ENCODE data around the gene PIK3C3. TPM values are rescaled to one million over a fixed set of nuclear protein-coding genes. Genes with fewer than 3 reads are reported as not detected.

PIK3C3 gene
- total and polyA plus RNA-seq, 11 donors: 9.5 to 44.3 (median 28.2) TPM

DNA sequence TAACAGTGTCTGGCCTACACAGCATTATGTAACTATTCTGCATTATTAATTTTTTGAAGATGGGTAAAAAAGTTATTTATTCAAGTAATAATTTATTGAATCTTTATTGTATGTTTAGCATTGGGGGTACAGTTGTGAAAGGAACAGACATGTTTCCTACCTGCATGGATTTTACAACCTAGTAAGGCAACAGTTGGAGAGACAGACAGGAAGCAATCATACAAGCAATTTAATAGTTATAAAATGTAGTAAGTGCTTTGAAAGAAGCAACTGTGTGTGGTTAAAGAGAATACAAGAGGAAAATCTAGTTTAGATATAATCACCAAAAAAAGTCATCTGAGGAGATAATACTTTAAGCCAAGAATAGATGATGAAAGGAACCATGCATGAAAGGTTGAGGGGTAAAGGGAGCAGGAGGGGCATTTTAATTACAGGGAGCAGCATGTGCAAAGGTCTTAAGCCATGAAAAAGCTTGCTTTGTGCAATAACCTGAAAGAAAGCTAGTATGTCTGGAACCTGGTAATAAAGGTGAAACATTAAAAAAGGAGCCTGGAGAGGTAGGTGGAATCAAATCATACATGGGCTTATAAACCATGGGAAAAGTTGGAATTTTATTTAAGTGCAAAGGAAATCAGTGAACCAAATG lies 140.8 kb downstream of the PIK3C3 start:
- Histone ChIP-seq H3K4me1 (peaks cover 0 to 6% (median 0%) of the 10 kb centered on the region in 12 donors), H3K9me3 (no peaks in the 10 kb centered on the region), H3K36me3 (no peaks in the 10 kb centered on the region), H3K27me3 (no peaks in the 10 kb centered on the region), H3K4me3 (no peak overlapping the region), H3K27ac (no peak overlapping the region)
- TF ChIP-seq POLR2A (IDR thresholded peaks at IDR 0.05): no peak
- TF ChIP-seq, protein P1, sequence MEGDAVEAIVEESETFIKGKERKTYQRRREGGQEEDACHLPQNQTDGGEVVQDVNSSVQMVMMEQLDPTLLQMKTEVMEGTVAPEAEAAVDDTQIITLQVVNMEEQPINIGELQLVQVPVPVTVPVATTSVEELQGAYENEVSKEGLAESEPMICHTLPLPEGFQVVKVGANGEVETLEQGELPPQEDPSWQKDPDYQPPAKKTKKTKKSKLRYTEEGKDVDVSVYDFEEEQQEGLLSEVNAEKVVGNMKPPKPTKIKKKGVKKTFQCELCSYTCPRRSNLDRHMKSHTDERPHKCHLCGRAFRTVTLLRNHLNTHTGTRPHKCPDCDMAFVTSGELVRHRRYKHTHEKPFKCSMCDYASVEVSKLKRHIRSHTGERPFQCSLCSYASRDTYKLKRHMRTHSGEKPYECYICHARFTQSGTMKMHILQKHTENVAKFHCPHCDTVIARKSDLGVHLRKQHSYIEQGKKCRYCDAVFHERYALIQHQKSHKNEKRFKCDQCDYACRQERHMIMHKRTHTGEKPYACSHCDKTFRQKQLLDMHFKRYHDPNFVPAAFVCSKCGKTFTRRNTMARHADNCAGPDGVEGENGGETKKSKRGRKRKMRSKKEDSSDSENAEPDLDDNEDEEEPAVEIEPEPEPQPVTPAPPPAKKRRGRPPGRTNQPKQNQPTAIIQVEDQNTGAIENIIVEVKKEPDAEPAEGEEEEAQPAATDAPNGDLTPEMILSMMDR (IDR thresholded peaks at IDR 0.05): no peak
- DNase-seq: no peak
- no peak for ATAC-seq
- intact Hi-C loops (cut with DNase I): no loop called here

DNA sequence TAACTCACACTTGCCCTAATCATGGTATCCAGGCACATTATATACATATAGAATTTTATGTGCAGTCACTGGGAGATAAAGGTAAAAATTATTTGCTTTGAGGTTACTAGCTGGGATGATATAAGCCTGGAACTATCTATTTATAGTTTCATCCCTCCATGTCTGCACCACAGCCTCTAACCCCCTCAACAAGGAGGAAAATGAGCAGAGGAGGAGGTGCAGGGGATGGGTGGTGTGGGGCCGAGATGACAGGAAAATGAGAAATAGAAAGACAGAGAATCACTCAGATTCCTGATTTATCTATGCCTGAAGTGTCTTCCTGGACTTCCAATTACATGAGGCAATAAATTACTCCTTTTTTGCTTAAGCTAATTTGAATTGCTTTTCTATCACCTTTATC lies 145.2 kb downstream of the PIK3C3 start:
- no peaks in the 10 kb centered on the region for H3K4me1 ChIP-seq
- no peaks in the 10 kb centered on the region for H3K36me3 ChIP-seq
- ATAC-seq (no peak), DNase-seq (no peak)
- 53 to 77% (median 62%) methylated on average over 1 of the region's 1 CpG for WGBS, 4 donors
- intact Hi-C loops (cut with DNase I): loop anchor here in 1 of 10 donors (10.0 kb wide), 1 partner anchor 1175 kb away; the partner anchor contains the start of gene SYT4
- TF ChIP-seq, protein P1 (IDR thresholded peaks at IDR 0.05): no peak
- TF ChIP-seq POLR2A (IDR thresholded peaks at IDR 0.05): no peak
- H3K27me3 ChIP-seq: no peaks in the 10 kb centered on the region
- H3K27ac ChIP-seq: no peak overlapping the region
- H3K9me3 ChIP-seq: no peaks in the 10 kb centered on the region
- H3K4me3 ChIP-seq: no peak overlapping the region

DNA sequence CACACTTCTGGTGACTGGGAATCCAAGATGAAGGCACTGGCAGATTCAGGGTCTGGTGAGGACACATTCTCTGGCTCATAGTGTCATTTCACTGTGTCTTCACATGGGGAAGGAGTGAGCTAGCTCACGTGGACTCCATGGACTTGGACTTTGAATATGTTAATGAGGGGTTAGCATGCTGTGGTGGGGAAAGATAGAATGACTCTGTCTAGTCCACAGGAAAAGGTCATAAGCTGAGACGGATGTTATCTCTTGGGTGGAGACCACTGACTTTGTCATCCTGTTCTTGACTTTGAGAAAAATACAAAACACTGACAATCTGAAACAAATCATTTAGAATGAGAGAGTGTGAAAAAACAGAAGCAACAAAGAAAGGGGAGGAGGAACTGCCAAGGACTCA lies 145.9 kb downstream of the PIK3C3 start:
- no peaks in the 10 kb centered on the region for H3K27me3 ChIP-seq
- intact Hi-C loops (cut with DNase I): loop anchor here in 1 of 10 donors (10.0 kb wide), 1 partner anchor 1174 kb away; the partner anchor contains the start of gene SYT4
- no peaks in the 10 kb centered on the region for H3K4me1 ChIP-seq
- H3K27ac ChIP-seq: no peak overlapping the region
- no peak for TF ChIP-seq POLR2A (IDR thresholded peaks at IDR 0.05)
- TF ChIP-seq, protein P1 (IDR thresholded peaks at IDR 0.05): no peak
- H3K9me3 ChIP-seq: no peaks in the 10 kb centered on the region
- 32 to 50% (median 41%) methylated on average over 2 of the region's 2 CpGs for WGBS, 4 donors
- H3K4me3 ChIP-seq: no peak overlapping the region
- no peak for ATAC-seq
- DNase-seq: no peak
- H3K36me3 ChIP-seq: no peaks in the 10 kb centered on the region

DNA sequence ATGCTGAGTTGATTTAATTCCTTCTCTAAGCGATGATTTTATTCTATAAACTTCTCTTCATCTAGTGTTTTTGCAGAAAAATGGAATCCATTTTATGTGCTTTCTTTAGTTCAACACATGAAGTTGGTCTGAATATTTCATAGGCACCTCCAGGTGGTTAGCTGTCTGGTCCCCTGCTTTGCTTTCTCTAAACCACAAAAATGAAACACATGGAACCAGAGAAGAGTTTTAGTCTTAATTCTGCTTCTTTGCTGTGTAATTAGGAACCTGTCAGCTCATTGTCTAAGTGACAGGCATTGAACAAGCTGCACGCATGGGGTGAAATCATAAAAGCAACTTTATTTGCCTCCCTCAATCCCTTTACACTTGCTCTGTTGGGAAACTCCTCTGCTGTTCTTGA lies 150.4 kb downstream of the PIK3C3 start:
- Histone ChIP-seq H3K4me3 (no peak overlapping the region), H3K27me3 (no peaks in the 10 kb centered on the region), H3K9me3 (no peaks in the 10 kb centered on the region), H3K36me3 (no peaks in the 10 kb centered on the region), H3K27ac (no peak overlapping the region), H3K4me1 (no peaks in the 10 kb centered on the region)
- intact Hi-C loops (cut with DNase I): loop anchor here in 1 of 10 donors (10.0 kb wide), 1 partner anchor 1169 kb away; the partner anchor contains the start of gene SYT4
- WGBS, 4 donors: 95 to 97% (median 96%) methylated on average over 2 of the region's 2 CpGs
- no peak for TF ChIP-seq POLR2A (IDR thresholded peaks at IDR 0.05)
- TF ChIP-seq, protein P1 (IDR thresholded peaks at IDR 0.05): no peak
- DNase-seq (no peak), ATAC-seq (no peak)

Measured in heart left ventricle (tissue), 16 donors.